OCI-M2 (cell line): ENCODE data around the gene MARCKSL1.
"Not testable (repeated sequence)": the region's sequence is repeated elsewhere in the genome, so short reads cannot be mapped to it uniquely, and the experiment has no call there.

Experiments
- DNase-seq: peaks from one replicate; lab custom pipeline; 2025; ENCODE audit not compliant: unreplicated experiment; lab: John Stamatoyannopoulos, UW

MARCKSL1 gene

DNA sequence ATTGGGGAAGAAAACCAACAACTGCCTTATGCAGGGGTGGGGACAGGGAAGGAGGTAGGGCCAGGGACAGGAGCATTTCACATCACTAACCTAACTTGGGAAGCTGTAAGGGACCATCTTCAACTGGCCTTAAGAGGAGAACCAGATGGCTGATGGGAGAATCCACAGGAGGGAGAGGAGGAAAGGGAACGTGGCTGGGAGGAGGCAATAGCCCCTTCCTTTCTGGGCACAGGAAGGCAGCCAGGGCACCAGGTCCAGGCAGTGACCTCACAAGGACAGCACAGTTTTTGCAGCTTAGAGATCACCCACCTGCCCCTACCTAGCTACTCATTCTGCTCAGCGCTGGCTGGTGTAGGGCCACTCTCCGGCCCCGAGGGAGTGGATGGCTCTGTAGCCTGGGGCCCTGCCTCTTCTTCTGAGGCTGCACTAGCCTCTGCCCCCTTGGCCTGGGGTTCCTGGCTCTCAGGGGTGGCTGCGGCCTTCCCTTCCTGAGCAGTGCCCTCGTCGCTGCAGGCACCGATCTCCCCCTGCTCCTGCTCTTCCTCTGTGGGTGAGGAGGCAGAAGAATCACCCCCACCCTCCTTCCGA is 1.7 kb downstream of the MARCKSL1 start:
- no peak for DNase-seq

DNA sequence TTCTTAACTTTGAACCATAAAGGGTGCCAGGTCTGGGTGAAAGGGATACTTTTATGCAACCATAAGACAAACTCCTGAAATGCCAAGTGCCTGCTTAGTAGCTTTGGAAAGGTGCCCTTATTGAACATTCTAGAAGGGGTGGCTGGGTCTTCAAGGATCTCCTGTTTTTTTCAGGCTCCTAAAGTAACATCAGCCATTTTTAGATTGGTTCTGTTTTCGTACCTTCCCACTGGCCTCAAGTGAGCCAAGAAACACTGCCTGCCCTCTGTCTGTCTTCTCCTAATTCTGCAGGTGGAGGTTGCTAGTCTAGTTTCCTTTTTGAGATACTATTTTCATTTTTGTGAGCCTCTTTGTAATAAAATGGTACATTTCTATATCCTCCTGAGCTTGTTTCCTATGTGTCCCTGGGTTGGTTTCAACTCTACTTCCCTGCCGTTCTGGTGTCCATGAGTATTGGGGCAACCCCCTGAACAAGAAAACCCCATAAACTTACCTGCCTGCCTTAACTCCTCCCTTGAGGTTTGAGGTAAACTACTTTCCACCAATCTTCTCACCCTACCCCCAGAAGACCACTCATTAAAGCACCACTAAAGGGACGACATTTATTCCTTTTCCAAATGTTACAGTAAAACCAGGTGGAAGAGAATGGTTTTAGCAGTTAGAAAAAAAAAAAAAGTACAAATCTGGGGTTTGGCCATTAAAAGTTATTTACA is 2.6 kb downstream of the MARCKSL1 start:
- no peak for DNase-seq

GRCh38 chr1:32332290-32333079 is 3.5 kb downstream of the MARCKSL1 start:
- no peak for DNase-seq

- DNase-seq: no peak
Observed at GRCh38 chr1:32331549-32331948, 4.5 kb downstream of the MARCKSL1 start.

DNA sequence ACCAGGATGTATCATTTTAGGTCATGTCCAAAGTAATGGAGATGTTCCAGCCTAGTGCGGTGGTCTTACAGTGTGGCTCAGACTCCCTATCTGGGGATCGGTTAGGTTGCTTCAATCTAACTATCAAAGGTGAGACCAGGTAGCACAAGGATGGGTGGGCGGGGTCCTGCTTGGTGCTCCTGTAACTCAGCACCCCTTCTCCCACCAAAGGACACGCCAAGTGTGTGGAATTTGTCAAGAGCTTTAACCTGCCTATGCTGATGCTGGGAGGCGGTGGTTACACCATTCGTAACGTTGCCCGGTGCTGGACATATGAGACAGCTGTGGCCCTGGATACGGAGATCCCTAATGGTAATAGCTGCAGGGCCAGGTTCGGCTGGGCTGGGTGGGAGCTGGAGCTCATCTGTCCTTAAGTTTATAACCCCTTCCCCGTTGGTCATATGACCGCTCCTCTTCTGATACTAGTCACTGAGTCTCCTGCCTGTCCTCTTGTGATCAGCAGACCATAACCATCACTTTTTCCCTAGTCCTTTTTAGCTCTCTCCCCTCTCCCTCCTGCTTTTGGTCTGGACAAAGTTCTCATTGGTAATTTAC is 5.4 kb downstream of the MARCKSL1 start:
- DNase-seq: no peak

GRCh38 chr1:32329931-32330466 is 6.0 kb downstream of the MARCKSL1 start:
- no peak for DNase-seq

GRCh38 chr1:32327204-32327603 is 8.8 kb downstream of the MARCKSL1 start:
- DNase-seq: no peak

- no peak for DNase-seq
Observed at GRCh38 chr1:32321712-32322291, 14.2 kb downstream of the MARCKSL1 start.

- DNase-seq: no peak
Observed at GRCh38 chr1:32318127-32318869, 17.7 kb downstream of the MARCKSL1 start.

DNA sequence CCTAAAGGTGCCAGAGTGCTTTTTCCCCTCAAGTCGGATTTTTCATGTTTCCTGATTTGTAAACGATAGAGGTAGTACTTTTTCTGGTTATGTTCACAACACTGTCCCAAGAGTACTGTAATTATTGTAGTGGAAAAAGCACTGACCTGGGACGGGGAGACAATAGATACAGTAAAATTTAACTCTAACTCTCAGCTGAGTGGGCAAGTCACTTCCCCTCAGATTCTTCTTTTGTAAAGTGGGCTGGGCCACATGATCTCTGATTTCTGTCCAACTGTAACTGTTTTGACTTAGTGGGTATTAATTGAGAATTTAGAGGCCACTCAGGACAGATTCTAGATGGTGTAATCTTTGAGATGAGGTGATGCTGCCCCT is 19.1 kb downstream of the MARCKSL1 start:
- DNase-seq: no peak

DNA sequence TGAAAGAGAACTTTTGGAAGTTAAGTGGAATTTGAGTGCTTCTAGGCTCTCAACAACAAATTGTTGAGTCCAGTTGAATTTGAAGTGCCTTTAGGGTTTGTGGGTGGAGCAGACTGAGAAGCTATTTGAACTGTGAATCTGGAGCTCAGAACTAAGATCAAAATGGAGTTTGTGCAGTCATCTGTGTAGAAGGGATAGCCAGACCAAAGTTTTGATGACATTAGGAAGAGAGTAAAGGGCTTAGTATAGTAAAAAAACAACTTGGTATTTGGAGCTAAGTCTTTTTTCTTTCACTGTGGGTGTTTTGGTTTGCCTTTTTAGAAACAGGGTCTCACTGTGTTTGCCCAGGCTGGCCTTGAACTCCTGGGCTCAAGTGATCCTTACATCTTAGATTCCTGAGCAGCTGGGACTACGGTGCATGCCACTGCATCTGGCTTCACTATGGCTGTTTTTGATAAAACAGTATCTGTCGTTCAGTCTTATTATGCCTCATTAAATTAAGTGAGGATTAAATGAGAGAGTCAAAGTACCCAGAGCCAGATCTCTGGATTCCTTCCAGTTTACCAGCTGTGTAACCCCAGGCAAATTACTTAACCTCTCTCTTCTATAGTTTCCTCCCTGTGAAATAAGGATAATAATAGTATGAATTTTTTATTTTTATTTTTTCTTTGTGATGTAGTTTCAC is 24.2 kb downstream of the MARCKSL1 start:
- DNase-seq: no peak

DNA sequence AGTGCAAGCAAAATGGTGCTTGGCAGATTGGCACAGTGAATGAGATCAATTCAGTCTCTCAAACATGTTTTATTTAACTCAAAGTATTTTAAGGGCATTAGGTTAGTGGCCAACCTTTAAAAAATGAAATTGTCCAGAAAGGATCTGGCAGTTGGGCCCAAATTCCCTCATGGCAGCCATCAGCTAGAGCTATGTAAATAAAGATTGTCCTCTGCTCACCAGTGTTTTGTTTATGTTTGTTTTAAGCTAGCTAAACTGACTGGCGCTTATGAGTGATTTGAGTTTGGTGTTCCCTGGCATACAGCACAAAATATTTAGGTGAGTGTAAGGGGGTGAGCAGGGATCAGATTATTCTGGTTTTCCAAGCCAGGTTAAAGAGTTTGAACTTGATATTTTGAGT is 26.1 kb downstream of the MARCKSL1 start:
- no peak for DNase-seq

DNA sequence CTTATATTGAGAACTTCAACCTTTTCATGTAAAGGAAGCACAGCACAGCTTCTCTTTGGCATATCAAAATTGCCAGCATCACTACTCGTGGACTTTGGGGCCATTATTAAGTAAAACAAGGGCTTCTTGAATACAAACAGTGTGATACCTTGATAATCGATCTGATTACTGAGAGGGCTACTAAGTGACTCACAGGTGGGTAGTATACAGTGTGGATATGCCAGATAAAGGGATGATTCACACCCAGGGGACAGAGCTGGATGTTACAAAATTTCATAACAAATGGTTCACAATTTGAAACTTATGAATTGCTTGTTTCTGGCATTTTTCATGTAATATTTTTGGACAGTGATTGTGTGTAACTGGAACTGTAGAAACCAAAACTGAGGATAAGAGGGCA is 28.7 kb downstream of the MARCKSL1 start:
- no peak for DNase-seq

GRCh38 chr1:32305310-32305709 is 30.7 kb downstream of the MARCKSL1 start:
- no peak for DNase-seq

DNA sequence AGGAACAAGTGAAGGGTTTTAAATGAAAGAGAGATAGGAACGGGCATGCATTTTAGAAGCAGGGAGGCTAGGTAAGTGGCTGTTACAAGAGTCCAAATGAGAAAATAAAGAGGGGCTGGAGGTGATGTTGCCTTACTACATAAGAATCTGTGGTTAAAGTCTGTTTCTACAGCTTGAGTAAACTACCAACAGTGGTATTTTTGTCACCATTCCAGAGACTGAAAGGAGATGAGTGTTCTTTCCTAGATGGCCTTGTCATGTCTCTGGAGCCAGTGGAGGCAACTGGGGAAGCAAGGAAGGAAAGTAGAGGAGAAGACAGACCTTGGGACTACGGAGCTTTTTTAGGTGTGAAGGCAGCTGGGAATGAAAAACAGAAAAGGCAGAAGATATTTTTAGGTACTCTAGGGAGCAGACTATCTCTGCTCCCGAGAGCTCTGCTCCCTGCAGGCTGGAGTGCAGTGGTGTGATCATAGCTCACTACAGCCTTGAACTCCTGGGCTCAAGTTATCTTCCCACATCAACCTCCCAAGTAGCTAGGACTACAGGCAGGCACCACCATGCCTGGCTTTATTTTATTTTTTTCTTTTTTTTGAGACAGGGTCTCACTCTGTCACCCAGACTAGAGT is 31.9 kb downstream of the MARCKSL1 start:
- no peak for DNase-seq

- DNase-seq: no peak
Observed at GRCh38 chr1:32303358-32303757, 32.7 kb downstream of the MARCKSL1 start.

DNA sequence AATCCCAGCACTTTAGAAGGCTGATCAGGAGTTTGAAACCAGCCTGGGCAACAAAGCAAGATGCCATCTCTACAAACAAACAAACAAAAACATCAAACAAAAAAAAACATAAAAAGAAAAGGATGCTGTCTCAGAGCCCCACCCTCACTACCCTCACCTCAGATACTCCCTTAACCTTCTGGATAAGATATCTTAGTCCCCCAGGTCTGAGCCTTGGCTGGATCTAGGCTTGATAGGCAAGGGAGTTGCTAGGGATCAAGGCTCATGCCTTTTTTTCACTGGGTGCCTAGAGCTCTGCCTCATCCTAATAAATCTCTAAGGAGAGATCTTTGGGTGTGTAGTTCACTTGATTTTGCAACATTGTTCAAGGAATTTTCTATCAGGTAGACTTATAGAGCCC is 36.7 kb downstream of the MARCKSL1 start:
- DNase-seq: no peak

DNA sequence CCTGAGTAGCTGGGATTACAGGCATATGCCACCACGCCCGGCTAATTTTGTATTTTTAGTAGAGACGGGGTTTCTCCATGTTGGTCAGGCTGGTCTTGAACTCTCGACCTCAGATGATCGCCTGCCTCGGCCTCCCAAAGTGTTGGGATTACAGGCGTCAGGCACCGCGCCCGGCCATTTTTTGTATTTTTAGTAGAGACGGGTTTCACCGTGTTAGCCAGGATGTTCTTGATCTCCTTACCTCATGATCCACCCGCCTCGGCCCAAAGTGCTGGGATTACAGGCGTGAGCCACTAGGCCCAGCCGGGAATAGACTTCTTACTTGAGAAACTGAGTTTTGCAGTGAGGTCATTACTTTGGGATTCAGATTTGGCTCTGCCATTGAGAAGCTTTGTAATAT is 37.8 kb downstream of the MARCKSL1 start:
- not testable (repeated sequence) for DNase-seq

- DNase-seq: peak; percentile 56
Observed at GRCh38 chr1:32291708-32292538, 44.1 kb downstream of the MARCKSL1 start, which contains the start of gene HDAC1. HDAC1 (plus strand) TSS chr1:32292083; CDS start chr1:32292170, 87 bp downstream.
